Measurements from ENCODE around the gene CMTM2. TPM values are rescaled to one million over a fixed set of nuclear protein-coding genes. Genes with fewer than 3 reads are reported as not detected.

The CMTM2 gene
- total RNA-seq, 1 donor from 2014 or later: not detected

DNA sequence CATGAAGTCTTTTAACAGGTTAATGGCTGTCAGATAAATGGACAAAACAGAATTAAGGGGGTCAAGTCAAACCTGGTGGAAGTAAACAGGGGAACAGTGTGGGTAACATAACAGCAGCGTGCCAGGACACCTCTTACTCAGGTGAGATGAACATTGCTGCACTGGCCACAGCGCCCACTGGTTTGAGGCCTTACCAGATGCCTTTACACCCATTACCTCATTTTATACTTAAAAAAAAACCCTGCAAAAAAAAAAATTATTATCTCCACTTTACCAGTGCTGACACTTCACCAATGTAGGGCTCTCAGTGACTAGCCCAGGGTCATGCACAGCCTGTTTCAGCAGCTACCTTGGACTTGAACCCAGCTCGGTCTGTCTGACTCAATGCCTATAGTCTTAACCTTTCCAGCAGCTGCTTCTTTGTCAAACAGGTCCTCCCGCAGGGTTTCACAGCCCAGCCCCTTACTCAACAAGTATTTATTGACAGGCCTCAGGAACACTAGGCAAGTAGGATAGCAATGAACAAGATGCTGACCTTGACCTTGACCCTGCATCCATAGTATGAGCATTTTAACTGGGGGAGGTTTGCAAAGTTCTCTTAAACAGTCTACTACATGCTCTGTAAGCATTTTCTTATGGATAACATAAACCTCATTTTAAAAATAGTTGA, 55.4 kb downstream of the CMTM2 start:
- intact Hi-C loops (cut with micrococcal nuclease): no loop called here
- Histone ChIP-seq H3K27ac (replicated peaks) (no peak overlapping the region), H3K9me3 (replicated peaks) (no peaks in the 10 kb centered on the region), H3K4me1 (no peaks in the 10 kb centered on the region), H3K4me3 (no peak overlapping the region), H3K27me3 (ENCODE audit: low read depth) (no peaks in the 10 kb centered on the region), H3K36me3 (no peaks in the 10 kb centered on the region)
- no peak for DNase-seq
- TF ChIP-seq, protein P1, sequence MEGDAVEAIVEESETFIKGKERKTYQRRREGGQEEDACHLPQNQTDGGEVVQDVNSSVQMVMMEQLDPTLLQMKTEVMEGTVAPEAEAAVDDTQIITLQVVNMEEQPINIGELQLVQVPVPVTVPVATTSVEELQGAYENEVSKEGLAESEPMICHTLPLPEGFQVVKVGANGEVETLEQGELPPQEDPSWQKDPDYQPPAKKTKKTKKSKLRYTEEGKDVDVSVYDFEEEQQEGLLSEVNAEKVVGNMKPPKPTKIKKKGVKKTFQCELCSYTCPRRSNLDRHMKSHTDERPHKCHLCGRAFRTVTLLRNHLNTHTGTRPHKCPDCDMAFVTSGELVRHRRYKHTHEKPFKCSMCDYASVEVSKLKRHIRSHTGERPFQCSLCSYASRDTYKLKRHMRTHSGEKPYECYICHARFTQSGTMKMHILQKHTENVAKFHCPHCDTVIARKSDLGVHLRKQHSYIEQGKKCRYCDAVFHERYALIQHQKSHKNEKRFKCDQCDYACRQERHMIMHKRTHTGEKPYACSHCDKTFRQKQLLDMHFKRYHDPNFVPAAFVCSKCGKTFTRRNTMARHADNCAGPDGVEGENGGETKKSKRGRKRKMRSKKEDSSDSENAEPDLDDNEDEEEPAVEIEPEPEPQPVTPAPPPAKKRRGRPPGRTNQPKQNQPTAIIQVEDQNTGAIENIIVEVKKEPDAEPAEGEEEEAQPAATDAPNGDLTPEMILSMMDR (IDR thresholded peaks at IDR 0.05; ENCODE audit: borderline replicate concordance): no peak

DNA sequence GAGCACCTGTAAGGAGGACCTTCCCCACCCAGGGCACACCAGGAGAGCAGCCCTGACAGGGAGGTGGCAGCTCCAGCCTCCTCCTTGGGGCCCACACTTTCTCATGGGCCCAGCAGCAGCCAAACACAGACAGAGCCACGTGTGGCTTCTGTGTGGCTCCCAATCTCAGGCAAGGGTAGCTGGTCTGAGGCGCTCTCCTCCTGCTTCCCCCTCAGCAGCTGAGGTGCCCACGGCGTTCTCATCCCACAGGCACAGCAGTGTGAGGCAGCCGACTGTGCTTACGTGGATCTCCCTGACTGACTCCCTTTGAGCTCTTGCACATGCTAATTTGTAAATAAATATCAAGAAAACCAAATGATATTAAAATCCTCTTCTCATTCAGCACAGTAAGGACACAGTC, 56.1 kb downstream of the CMTM2 start:
- H3K36me3 ChIP-seq: no peaks in the 10 kb centered on the region
- no peak for DNase-seq
- intact Hi-C loops (cut with micrococcal nuclease): no loop called here
- H3K27ac ChIP-seq (replicated peaks): no peak overlapping the region
- H3K4me3 ChIP-seq: no peak overlapping the region
- H3K27me3 ChIP-seq (ENCODE audit: low read depth): no peaks in the 10 kb centered on the region
- H3K9me3 ChIP-seq (replicated peaks): no peaks in the 10 kb centered on the region
- TF ChIP-seq, protein P1 (IDR thresholded peaks at IDR 0.05; ENCODE audit: borderline replicate concordance): no peak
- no peaks in the 10 kb centered on the region for H3K4me1 ChIP-seq

DNA sequence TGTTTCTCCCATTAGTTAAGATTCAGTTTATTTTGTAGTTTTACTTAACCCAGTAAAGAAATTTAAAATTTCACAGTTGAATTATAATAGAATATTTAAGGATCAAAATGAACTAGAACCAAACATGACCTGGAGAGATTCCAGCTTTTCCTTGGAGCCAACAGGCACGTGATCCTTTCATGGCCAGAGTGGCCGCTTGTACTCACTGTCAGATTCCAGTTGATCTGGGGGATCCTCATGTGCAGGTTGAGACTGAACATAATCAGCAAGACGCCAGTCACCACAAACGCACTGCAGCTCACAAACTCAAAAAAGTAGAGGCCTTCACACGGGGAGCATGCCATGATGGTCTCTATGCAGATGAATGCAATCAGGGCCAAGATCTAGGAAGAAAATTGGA, 56.9 kb downstream of the CMTM2 start:
- TF ChIP-seq, protein P1 (IDR thresholded peaks at IDR 0.05; ENCODE audit: borderline replicate concordance): no peak
- no peak overlapping the region for H3K27ac ChIP-seq (replicated peaks)
- no peaks in the 10 kb centered on the region for H3K9me3 ChIP-seq (replicated peaks)
- no peaks in the 10 kb centered on the region for H3K4me1 ChIP-seq
- no peaks in the 10 kb centered on the region for H3K36me3 ChIP-seq
- no peak overlapping the region for H3K4me3 ChIP-seq
- no peaks in the 10 kb centered on the region for H3K27me3 ChIP-seq (ENCODE audit: low read depth)
- no peak for DNase-seq
- intact Hi-C loops (cut with micrococcal nuclease): no loop called here

DNA sequence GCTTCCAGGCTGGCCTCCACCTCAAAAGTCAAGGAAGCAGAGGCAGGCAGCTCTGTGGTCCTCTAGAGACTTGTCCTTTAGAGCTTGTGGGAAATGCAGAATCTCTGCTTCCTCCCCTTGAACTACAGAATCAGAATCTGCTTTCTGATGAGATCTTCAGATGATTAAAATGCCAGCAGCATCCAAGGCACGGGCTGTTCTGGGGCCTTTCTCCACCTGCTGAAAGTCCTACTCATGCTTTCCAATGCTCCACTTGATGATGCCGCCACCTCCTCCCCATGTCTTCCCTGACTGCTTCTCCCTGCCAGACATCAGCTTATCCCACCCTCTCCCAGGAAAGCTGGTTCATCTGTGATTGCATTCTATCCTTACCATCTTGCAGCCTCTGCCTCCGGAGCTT, 58.5 kb downstream of the CMTM2 start:
- no peak overlapping the region for H3K27ac ChIP-seq (replicated peaks)
- no peak overlapping the region for H3K4me3 ChIP-seq
- TF ChIP-seq, protein P1 (IDR thresholded peaks at IDR 0.05; ENCODE audit: borderline replicate concordance): no peak
- no peaks in the 10 kb centered on the region for H3K9me3 ChIP-seq (replicated peaks)
- intact Hi-C loops (cut with micrococcal nuclease): no loop called here
- no peak for DNase-seq
- H3K36me3 ChIP-seq: no peaks in the 10 kb centered on the region
- H3K27me3 ChIP-seq (ENCODE audit: low read depth): no peaks in the 10 kb centered on the region
- H3K4me1 ChIP-seq: no peaks in the 10 kb centered on the region

Other genes starting within 250 kb of the CMTM2 start
- 47.1 TPM for gene CDH5, start 212.8 kb upstream of the CMTM2 start, total RNA-seq
- gene BEAN1, start 152.2 kb upstream of the CMTM2 start, total RNA-seq: 0.33 TPM
- 18.6 TPM for gene TK2, start 29.3 kb upstream of the CMTM2 start, total RNA-seq
- gene CKLF, start 26.9 kb upstream of the CMTM2 start, total RNA-seq: 7.8 TPM
- 1.0 TPM for gene CMTM1, start 13.0 kb upstream of the CMTM2 start, total RNA-seq
- 8.3 TPM for gene CMTM3, start 25.2 kb downstream of the CMTM2 start, total RNA-seq
- 11.3 TPM for gene CMTM4, start 117.3 kb downstream of the CMTM2 start, total RNA-seq
- gene DYNC1LI2, start 172.1 kb downstream of the CMTM2 start, total RNA-seq: 82.9 TPM
- gene TERB1, start 222.1 kb downstream of the CMTM2 start, total RNA-seq: not detected